ENCODE measurements around the gene LAMA3. TPM values are rescaled to one million over a fixed set of nuclear protein-coding genes. Genes with fewer than 3 reads are reported as not detected.

LAMA3 gene
- polyA plus RNA-seq, 1 donor from 2014 or later = 3.4 TPM

DNA sequence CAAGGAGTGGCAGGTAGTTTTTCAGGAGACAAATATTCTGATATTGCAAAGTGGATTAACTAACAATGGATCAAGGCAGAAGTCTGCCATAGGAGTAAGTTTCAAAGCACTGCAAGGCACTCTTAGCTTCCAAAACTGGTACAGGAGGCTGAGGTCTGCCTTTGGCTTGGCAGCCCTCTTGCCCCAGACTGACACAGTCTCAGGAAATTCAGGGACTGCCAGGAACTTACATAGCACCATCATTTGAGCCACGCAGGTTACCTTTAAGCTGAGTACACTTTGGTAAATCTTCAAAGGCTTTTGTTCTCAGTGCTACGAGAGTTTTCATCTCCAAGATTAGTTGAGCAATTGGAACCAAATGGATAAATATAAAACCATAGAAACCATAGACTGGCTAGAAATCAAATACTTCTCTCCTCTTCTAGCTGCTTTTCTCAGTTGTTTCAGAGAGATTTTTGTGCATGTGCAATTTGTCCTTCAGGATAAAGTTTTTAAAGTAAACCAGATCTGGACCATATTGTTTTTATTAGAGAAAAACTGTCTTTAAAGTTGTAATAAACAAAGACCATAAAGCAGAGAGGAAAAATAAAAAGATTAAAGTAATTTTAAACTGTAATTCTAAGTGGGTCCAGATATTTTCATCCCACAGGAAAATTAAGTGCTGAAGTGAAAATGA lies 45.3 kb upstream of the LAMA3 start:
- Histone ChIP-seq H3K27me3 (ENCODE audit: insufficient read depth, low read depth, low read length) (no peaks in the 10 kb centered on the region), H3K9me2 (ENCODE audit: insufficient read depth, low read length) (no peaks in the 10 kb centered on the region), H3K4me2 (ENCODE audit: low read length) (no peak overlapping the region), H4K20me1 (ENCODE audit: insufficient read depth) (no peaks in the 10 kb centered on the region), H3K4me3 (ENCODE audit: low read length) (no peak overlapping the region), H3K36me3 (ENCODE audit: insufficient read depth, low read length) (no peaks in the 10 kb centered on the region), H3K9ac (ENCODE audit: low read length) (no peak overlapping the region), H3F3A (ENCODE audit: insufficient read depth, low read length, poor library complexity, severe bottlenecking) (no peaks in the 10 kb centered on the region), H3K27ac (ENCODE audit: low read length) (no peak overlapping the region), H3K9me3 (ENCODE audit: low read length) (no peaks in the 10 kb centered on the region), H3K79me2 (replicated peaks; ENCODE audit: insufficient read depth, low read length) (no peaks in the 10 kb centered on the region), H2AFZ (ENCODE audit: low read depth, low read length) (no peak overlapping the region)
- TF ChIP-seq MXI1 (conservative IDR thresholded peaks at IDR 0.05; ENCODE audit: poor library complexity, severe bottlenecking) (no peak), EZH2 (IDR thresholded peaks at IDR 0.05; ENCODE audit: borderline replicate concordance, insufficient read depth, low read length, poor library complexity, severe bottlenecking) (no peak), POLR2AphosphoS5 (IDR thresholded peaks at IDR 0.05) (no peak)
- TF ChIP-seq, protein P1, sequence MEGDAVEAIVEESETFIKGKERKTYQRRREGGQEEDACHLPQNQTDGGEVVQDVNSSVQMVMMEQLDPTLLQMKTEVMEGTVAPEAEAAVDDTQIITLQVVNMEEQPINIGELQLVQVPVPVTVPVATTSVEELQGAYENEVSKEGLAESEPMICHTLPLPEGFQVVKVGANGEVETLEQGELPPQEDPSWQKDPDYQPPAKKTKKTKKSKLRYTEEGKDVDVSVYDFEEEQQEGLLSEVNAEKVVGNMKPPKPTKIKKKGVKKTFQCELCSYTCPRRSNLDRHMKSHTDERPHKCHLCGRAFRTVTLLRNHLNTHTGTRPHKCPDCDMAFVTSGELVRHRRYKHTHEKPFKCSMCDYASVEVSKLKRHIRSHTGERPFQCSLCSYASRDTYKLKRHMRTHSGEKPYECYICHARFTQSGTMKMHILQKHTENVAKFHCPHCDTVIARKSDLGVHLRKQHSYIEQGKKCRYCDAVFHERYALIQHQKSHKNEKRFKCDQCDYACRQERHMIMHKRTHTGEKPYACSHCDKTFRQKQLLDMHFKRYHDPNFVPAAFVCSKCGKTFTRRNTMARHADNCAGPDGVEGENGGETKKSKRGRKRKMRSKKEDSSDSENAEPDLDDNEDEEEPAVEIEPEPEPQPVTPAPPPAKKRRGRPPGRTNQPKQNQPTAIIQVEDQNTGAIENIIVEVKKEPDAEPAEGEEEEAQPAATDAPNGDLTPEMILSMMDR (IDR thresholded peaks at IDR 0.05; ENCODE audit: poor library complexity, severe bottlenecking) = no peak
- TF ChIP-seq, protein P2, sequence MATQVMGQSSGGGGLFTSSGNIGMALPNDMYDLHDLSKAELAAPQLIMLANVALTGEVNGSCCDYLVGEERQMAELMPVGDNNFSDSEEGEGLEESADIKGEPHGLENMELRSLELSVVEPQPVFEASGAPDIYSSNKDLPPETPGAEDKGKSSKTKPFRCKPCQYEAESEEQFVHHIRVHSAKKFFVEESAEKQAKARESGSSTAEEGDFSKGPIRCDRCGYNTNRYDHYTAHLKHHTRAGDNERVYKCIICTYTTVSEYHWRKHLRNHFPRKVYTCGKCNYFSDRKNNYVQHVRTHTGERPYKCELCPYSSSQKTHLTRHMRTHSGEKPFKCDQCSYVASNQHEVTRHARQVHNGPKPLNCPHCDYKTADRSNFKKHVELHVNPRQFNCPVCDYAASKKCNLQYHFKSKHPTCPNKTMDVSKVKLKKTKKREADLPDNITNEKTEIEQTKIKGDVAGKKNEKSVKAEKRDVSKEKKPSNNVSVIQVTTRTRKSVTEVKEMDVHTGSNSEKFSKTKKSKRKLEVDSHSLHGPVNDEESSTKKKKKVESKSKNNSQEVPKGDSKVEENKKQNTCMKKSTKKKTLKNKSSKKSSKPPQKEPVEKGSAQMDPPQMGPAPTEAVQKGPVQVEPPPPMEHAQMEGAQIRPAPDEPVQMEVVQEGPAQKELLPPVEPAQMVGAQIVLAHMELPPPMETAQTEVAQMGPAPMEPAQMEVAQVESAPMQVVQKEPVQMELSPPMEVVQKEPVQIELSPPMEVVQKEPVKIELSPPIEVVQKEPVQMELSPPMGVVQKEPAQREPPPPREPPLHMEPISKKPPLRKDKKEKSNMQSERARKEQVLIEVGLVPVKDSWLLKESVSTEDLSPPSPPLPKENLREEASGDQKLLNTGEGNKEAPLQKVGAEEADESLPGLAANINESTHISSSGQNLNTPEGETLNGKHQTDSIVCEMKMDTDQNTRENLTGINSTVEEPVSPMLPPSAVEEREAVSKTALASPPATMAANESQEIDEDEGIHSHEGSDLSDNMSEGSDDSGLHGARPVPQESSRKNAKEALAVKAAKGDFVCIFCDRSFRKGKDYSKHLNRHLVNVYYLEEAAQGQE (IDR thresholded peaks at IDR 0.05; ENCODE audit: borderline replicate concordance) = no peak

DNA sequence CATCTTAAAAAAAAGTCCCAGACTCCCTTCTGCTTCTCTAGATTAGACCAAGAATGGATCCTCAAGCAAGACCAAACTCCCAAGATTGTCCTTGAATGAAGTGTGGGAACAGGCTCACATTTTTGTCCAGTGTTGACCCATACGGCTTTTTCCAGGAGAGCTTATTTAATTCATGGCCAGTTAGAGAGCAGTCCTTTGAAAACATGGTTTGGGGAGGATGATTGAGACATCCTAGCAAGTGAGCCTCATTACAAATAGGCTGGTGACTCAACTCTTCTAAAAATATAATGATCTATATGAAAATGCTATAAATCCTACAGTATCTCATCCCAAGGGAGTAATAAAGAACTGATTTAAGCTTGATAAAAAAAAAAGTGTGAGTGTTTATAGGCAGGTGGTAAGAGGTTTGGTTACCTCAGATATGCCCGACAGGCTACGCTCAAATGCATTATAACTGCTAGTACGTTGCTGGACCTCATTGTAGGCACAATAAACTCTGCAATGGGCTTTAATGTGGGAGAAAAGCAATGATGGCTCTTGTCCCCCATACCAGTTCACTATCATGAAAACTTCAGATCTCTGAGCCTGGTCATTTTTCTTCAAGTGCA lies 43.6 kb upstream of the LAMA3 start:
- Histone ChIP-seq H2AFZ (ENCODE audit: low read depth, low read length) (no peak overlapping the region), H3K4me3 (ENCODE audit: low read length) (no peak overlapping the region), H3K9me2 (ENCODE audit: insufficient read depth, low read length) (no peaks in the 10 kb centered on the region), H3F3A (ENCODE audit: insufficient read depth, low read length, poor library complexity, severe bottlenecking) (no peaks in the 10 kb centered on the region), H3K9me3 (ENCODE audit: low read length) (no peaks in the 10 kb centered on the region), H3K79me2 (replicated peaks; ENCODE audit: insufficient read depth, low read length) (no peaks in the 10 kb centered on the region), H3K36me3 (ENCODE audit: insufficient read depth, low read length) (no peaks in the 10 kb centered on the region), H3K27ac (ENCODE audit: low read length) (no peak overlapping the region), H3K9ac (ENCODE audit: low read length) (no peak overlapping the region), H4K20me1 (ENCODE audit: insufficient read depth) (no peaks in the 10 kb centered on the region), H3K27me3 (ENCODE audit: insufficient read depth, low read depth, low read length) (no peaks in the 10 kb centered on the region), H3K4me2 (ENCODE audit: low read length) (no peak overlapping the region)
- no peak for TF ChIP-seq EZH2 (IDR thresholded peaks at IDR 0.05; ENCODE audit: borderline replicate concordance, insufficient read depth, low read length, poor library complexity, severe bottlenecking)

DNA sequence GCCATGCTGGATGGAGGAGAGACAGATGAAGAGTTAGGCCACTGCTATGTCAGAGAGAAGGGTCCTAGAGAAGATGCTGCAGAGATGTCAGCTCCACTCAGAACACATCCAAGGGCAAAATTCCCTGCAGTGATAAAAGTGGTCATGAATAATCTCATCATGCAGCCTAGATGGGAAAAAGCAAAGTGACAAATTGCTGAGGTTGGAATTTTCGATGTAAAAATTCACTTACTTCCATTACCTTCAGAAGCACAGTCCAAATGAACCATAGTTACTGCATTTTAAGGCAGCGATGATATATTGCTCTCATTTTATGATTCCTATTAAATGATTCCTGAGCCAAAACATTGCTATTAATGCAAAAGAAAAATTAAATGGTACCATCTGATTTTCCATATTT lies 43.0 kb upstream of the LAMA3 start:
- Histone ChIP-seq H3K36me3 (ENCODE audit: insufficient read depth, low read length) (no peaks in the 10 kb centered on the region), H3K4me2 (ENCODE audit: low read length) (no peak overlapping the region), H4K20me1 (ENCODE audit: insufficient read depth) (no peaks in the 10 kb centered on the region), H2AFZ (ENCODE audit: low read depth, low read length) (no peak overlapping the region), H3K9me2 (ENCODE audit: insufficient read depth, low read length) (no peaks in the 10 kb centered on the region), H3K79me2 (replicated peaks; ENCODE audit: insufficient read depth, low read length) (no peaks in the 10 kb centered on the region), H3K9ac (ENCODE audit: low read length) (no peak overlapping the region), H3K27me3 (ENCODE audit: insufficient read depth, low read depth, low read length) (no peaks in the 10 kb centered on the region), H3K27ac (ENCODE audit: low read length) (no peak overlapping the region), H3F3A (ENCODE audit: insufficient read depth, low read length, poor library complexity, severe bottlenecking) (no peaks in the 10 kb centered on the region), H3K4me3 (ENCODE audit: low read length) (no peak overlapping the region), H3K9me3 (ENCODE audit: low read length) (no peaks in the 10 kb centered on the region)
- TF ChIP-seq, protein P1 (IDR thresholded peaks at IDR 0.05; ENCODE audit: poor library complexity, severe bottlenecking) = no peak
- no peak for TF ChIP-seq TAF1 (IDR thresholded peaks at IDR 0.05; ENCODE audit: low read depth)
- no peak for TF ChIP-seq POLR2AphosphoS5 (IDR thresholded peaks at IDR 0.05)
